NCI-H1436 (cell line): ENCODE data around the gene GLE1.
A peak's percentile ranks its signal among the peaks of the same experiment; 100 is the strongest.
"Not testable (repeated sequence)": the region's sequence is repeated elsewhere in the genome, so short reads cannot be mapped to it uniquely, and the experiment has no call there.

Experiments
- DNase-seq: peaks from one replicate; lab custom pipeline; 2025; lab: John Stamatoyannopoulos, UW

Gene GLE1

DNA sequence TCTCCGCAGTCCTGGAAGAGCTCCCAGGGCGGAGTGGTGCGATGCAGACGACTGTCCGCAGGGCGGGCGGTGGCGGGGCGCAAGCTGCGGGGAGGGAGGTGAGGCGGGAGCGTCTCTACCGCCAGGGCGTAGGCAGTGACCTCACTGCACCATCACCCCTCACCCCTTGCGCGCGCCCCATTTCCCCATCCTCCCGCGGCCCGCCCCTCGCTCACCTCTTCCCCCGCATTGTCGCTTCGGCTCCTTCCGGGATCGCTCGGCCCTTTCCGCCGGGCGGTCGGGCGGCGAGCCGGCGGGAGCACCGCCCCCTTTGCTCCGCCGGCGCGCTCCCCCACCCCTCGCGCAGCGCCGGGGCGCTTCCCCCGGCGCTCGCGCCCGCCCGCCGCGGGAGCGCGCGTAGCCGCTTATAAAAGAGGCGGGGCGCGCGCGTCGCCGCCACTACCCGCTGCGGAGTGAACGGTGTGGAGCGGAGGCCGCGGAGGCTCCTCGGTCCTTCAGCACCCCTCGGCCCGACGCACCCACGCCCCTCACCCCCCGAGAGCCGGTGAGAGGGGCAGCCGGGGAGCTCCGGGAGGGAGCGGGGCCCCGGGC lies 47.7 kb downstream of the GLE1 start, which contains the start of gene SPTAN1:
SPTAN1 (plus strand) TSS at position 435 of the 591 bp plus-strand sequence. CDS start 14,154 bp downstream, outside the sequence.
- peak; percentile 89 for DNase-seq

DNA sequence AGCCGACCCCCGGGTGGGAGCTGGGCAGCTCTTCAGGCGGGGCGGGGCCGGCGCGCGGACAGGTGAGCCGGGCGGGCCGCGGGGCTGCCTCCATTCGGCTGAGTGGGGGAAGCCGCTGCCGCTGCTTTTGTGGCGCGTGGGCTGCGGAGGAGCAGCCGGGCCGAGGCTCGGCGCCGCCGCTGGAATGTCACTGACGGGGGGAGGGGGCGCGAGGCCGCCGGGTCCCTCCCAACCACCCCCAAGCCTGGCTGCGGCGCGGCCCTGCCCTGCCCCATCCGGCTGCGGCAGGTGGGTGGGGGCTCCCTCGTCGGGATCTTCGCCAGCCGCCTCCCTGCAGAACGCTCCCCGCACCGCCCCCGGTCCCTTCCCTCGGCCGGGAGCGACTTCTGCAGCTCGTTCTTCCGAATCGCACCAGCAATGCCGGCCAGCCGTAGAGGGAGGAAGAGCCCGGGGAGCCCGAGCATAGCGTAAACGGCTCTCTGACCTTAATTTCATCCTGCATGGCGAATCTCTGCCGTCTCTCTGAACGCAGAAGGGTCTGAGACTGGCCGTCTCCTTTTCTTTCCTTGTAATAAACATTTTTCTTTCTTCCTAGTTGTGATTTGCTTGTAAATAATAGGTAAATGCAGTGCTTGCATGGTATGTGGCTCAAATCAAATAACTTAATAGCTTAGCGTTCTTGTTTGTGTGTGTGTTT lies 48.4 kb downstream of the GLE1 start:
- DNase-seq = peak; percentile 43

DNA sequence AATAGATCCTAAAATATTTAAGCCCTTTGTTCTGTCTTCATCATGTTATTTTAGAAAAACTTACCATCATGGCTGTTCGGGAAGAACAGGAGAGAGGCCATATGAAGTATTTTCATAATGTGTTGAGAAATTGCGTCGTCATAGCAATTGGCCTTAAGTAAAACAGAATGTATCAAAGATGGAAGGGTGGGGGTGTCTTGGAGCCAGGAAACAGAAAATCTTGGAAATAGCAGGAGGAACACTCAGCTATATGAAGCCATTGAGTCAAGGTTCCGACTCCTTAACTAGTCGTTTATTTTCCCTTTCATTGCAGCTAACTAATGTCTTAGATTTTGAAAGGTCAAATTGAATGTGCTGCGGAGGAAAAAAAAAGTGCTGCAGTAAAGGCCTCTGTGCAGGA lies 49.2 kb downstream of the GLE1 start:
- DNase-seq = no peak

DNA sequence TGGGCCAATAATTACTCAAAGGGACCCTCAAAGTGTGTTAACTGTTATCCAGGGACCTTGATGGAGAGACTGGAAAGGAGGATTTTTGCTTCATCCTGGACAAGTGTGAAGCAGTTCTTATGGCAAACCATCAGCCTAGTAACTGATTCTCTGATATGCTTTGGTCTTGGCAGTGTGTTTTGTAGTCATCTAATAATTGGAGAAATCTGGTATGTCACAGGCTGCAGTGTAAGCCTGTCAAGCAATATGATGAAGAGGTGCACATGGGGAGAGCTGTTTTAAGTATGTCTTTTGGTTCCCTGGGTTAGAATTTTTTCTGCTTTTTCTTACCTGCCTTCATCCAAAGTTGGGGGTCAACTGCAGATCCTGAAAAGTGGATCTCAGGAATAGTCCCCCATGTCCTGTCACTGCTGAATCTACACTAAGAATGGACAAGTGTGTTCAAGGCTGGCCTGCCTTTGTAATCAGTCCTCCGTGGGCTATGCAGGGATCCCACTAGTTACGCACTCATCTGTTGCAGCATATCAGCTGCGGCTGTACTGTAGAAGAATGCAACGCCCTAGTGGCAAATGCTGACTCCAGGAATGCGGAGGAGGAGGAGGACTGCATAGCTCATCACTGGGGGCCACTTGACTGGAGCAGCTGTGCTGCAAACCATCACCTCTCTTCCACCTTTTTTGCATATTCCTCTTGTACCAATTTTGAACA lies 49.8 kb downstream of the GLE1 start:
- no peak for DNase-seq

DNA sequence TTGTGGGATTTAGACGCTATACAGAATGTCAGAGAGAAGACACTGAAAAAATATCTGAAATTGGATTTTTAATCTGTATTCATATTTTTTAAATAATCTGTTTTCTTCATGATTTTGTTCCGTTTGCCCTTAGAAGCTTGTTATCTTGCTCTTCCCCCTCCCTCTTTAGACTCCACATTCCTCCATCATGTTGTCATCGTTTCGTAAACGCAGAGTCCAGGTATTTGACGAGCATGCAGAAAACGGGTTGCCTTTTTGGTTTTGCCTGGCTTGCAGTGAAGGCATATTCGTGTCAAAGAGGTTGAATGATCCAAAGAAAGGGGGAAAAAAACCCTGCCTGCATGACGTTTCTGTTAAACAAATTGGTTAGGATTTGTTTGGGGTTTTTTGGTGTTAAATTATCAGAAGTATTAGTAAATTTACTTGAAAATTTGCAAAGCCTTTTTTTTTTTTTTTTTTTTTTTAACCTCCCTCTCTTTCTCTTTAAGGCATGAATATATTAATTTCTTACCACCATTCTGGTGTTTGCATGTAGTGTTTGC lies 50.7 kb downstream of the GLE1 start:
- no peak for DNase-seq

DNA sequence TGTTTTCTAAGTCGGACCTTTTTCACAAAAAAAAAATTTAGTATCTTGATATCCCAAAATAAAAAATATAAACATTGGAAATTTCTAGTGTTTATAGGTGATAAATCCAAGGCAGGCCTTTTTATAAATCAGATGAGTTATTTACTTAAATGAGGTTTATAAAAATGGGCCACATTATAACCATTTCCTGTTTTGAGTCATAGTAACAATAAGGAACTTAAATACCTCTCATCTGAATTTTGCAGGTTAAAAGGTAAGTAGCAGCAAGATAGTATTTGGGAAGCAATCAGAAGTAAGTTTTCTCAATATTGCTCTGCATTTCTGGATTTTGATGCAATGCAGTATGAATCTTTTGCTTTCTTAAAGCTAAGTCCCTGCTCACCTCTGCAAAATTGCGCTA lies 51.8 kb downstream of the GLE1 start:
- no peak for DNase-seq

DNA sequence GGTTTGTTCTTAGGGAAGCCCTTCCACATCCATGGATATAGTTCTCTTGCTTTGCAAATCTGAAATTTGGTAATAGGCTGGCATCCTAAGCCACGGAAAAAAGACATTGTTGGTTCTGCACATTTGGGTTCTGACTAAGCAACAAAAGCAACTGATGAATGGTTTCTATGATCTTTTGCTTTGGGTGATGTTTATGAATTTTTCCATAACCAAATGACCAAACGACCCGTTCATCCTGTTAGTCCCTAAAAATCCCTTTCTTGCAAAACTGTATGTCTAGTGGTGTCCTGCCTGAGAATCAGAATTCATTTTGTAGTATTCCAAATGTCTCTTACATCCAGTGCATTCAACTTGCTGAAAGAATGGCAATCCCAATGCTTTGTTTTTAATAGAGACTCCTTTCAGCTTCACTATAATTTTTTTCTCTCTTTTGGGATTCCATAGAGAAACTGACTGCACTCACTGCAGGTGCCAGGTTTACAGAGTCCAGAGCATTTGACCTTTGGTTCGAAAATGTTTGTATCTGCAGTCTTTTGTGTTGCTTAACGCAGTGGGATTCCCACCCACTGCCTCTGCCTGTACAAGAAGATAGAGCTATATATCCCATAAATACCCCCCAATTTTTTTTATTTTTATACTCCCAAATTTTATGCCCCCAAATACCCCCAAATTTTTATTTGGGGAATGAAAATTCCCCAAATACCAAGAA lies 52.6 kb downstream of the GLE1 start:
- DNase-seq = no peak

DNA sequence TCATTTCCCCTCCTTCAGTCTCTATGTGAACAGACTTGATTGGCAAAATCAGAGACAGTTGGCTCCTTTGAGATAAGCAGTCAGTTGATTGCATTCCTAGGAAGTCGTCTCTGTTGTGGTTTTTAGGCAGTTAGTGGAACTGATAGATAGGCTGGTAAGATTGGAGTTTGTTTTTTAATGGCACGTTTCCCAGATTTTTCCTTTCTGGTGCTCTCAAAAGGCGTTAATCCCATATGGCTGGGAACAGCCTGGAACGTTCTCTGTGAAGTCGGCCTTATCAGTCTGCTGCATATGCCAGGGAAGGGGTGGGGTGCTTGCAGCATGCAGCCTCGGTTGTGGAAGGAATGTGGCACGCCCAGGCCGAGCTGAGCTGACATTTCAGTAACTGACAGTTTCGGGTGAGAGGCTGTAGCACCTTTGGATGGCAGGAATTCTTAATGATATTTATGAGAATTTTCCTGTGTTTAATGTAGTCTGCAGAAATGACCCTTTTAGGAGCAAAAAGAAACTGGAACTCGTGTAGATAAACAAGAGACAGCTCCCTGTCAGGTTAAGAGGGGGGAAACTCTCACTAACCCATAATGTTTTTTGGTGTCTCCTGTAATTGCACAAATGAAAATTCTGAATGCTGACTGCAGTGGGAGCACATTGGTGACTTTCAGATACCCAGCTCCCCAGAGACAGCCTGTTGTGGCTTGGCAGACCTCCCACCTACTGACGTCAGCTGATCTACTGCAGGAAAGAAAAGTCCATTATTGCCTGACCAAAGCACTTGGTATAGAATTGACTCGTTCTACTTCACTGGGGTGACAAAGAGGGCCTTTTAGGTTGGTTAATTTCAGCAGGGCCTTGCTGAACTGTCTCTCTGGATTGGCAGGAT lies 54.2 kb downstream of the GLE1 start:
- DNase-seq = peak; percentile 94

DNA sequence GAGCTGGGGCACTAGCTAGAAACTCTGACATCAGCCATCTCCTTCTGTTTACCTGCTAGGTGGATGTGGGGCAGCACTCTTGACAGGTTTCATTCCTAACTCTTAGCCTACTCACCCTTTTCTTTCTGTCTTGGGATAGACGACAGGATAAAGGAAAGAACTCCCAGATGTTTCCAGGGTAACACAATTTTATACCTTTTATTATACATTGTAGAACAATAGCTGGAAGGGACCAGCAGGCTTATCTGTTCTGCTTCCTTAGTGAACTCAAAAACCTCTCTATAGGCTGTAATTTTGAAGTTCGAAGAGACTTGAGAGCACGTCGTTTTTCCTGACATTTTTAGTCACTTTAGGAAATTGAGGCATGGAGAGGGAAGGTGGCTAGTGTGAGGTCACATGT lies 61.1 kb downstream of the GLE1 start:
- DNase-seq = no peak

DNA sequence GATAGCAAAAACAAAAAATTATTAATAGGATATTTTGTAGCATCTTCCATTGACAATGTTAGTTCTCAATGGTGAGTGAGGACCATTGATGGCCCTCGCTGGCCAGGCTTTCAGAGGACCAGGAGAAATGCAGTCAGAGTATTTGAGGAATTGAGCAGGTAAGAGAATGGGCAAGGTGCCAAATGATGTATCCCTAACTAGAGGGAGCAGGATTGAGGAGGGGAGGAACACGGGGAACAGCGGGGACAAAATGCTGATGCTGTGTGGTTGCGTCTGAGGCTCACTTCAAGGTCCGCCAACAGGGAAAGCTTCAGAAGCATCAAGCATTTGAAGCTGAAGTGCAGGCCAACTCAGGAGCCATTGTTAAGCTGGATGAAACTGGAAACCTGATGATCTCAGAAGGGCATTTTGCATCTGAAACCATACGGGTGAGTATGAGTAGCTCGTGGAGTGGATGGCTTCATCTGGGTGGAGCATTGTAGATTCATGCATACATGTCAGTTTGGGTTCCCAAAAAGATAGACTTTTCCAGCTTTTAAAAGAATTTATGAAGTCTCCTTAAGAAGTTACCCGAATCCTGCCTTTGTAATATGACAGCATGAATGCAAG lies 64.1 kb downstream of the GLE1 start:
- DNase-seq = peak; percentile 4

DNA sequence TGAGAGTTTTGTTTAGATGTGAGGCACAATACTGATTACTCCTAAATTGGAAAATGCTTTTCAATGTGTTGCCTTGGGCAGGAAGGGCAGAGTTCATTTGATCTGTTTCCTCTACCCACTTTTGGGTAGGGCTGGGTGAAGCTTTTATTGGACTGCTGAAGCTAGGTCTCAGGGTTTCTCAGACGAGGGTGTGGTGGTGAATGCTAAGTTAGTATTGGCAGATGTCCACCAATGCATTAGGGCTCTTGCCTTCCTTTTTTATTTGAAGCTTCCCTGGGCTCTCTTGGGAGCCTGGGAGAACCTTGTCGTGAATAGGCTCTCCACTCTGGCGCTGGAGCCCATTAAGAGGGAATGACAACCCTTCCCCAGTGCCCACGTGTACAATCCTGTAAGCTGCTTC lies 71.0 kb downstream of the GLE1 start:
- peak; percentile 32 for DNase-seq

DNA sequence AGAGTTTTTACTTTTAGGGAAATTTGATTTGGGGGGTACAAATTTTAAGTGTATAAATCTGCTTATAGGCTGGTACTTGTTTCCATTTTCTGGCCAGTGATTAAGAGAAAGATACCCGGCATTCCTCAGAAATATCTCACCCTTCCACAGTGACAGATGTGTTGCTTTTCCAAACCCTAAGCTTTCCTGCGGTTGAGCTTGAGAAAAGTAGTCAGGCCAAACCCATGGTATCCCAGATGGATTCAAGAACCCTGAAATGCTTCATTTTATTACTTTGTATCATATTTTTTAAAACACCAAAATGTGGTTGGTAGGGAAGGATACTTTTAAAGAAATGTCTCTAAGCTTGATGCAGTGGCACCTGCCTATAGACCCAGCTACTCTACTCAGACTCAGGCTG lies 71.4 kb downstream of the GLE1 start:
- DNase-seq = no peak

DNA sequence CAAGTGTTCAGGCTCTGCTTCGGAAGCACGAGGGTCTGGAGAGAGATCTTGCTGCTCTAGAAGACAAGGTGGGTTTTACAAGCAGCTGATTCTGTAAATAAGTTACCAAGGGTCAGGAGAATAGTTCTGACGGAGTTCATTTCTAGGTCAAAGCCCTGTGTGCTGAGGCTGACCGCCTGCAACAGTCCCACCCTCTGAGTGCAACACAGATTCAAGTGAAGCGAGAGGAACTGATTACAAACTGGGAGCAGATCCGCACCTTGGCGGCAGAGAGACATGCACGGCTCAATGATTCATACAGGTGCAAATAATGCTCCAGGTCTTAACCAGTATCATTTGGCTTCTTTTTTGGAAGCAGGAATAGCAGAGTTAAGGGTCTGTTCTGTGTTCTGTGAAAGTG lies 72.7 kb downstream of the GLE1 start:
- no peak for DNase-seq

DNA sequence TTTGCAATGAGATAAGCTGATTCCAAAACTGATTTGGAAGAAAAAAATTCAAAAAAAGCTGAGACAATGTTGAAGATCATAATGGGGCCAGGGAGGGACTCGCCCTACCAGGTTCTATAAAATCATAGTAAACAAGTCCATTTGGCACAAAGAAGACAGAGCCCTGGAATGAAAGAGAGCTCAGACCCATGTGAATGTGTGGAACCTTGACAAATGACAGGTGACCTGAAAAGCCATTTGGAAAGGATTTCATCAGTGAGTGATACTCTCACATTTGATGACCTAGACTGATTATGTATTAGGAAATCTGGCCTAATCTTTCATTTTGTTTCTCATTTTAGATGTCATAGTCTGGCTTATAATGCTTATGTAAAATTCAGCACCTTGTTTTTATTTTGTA lies 74.7 kb downstream of the GLE1 start:
- DNase-seq = no peak

DNA sequence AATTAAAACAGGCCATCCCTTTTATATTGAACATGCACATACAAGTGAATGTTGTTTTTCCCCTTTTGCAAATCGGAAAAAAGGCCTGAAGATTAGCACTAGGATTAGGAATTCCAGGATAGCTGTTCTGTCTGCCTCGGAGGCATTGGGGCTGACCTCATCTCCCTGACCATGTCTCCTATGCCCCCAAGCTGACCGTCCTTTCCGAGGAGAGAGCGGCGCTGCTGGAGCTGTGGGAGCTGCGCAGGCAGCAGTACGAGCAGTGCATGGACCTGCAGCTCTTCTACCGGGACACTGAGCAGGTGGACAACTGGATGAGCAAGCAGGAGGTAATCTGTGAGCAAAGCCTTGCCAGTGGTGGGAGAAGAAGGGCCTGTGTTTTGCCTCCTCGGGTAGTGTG lies 76.2 kb downstream of the GLE1 start:
- no peak for DNase-seq

DNA sequence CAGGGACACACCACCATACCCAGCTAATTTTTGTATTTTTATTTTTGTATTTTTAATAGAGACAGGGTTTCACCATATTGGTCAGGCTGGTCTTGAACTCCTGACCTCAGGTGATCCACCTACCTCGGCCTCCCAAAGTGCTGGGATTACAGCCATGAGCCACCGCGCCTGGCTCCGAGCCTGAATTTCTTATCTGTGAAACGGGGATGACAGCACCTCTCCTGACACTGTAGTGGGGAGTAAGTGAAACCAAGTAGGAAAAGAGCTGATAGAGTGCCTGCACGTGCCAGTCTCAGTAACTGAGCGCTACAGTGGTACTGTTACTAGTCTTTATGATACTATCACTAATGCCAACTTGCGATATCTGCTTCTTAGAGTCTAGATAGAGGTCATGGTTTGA lies 80.6 kb downstream of the GLE1 start:
- not testable (repeated sequence) for DNase-seq

DNA sequence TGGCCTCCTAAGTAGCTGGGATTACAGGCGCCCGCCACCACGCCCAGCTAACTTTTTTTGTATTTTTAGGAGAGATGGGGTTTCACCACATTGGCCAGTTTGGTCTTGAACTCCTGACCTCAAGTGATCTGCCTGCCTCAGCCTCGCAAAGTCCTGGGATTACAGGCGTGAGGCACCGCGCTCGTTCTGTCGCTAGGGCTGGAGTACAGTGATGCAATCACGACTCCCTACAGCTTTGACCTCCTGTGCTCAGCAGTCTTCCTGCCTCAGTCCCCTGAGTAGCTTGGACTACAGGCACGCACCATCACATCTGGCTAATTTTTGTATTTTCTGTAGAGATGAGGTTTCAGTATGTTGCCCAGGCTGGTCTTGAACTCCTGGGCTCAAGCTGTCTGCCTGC lies 82.4 kb downstream of the GLE1 start:
- not testable (repeated sequence) for DNase-seq

DNA sequence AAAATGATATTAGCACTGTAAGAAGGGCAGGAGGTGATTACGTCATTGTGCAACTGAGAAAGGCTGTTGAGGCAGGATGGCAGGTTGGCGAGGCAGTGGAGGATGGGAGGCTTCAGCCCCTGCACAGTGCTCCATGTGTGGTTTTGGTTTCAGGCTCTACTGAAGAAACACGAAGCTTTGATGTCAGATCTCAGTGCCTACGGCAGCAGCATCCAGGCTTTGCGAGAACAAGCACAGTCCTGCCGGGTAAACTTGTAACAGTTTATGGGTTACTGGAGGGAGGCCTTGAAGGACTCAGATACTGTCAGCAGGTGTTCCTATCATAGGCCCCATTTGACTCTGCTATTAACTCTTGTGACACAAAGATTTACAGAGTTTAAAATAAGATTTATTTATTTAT lies 82.9 kb downstream of the GLE1 start:
- no peak for DNase-seq

DNA sequence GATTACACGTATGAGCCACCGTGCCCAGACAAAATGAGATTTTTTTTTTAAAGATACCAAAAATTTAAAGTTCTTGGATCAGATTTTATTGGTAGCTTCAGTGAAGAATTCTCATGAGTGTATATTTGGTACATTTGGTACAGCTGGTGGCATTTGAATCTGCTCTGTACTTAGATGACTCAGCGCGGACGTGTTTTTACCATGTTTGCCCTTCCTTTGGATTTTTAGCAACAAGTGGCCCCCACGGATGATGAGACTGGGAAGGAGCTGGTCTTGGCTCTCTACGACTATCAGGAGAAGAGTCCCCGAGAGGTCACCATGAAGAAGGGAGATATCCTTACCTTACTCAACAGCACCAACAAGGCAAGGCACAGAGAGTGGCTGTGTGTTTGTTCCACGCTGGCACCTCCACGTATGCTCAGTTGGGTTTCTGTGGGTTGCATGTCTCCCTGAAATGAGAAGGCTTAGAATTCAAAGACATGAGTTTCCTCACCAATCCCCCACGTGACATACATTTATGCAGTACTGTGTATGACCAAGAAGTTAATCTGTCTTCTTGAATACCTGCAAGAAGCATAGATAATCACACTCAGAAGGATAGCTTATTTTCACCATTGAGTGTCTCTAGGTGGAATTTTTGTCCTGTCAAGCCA lies 84.2 kb downstream of the GLE1 start:
- no peak for DNase-seq
